Rectal smooth muscle tissue (tissue), 1 donor: ENCODE results near the gene IGF2R.
A peak's percentile ranks its signal among the peaks of the same experiment; 100 is the strongest.

Experiments used
- H3K27ac ChIP-seq: one replicate; pipeline ENCODE4 v1.7.0; 2013; ENCODE audit warnings: low read depth, low read length, inconsistent platforms
- H3K27me3 ChIP-seq: one replicate; pipeline ENCODE4 v1.7.0; 2013; ENCODE audit warnings: low read length; ENCODE audit not compliant: control insufficient read depth, insufficient read depth
- H3K36me3 ChIP-seq: one replicate; pipeline ENCODE4 v1.7.0; 2013; ENCODE audit warnings: low read length; ENCODE audit not compliant: control insufficient read depth, insufficient read depth
- H3K4me1 ChIP-seq: one replicate; pipeline ENCODE4 v1.7.0; 2013; ENCODE audit warnings: low read length; ENCODE audit not compliant: control insufficient read depth, insufficient read depth
- H3K4me3 ChIP-seq: one replicate; pipeline ENCODE4 v1.7.0; 2013; ENCODE audit warnings: low read length
- H3K9ac ChIP-seq: one replicate; pipeline ENCODE4 v1.7.0; 2013; ENCODE audit warnings: low read length

Gene IGF2R

DNA sequence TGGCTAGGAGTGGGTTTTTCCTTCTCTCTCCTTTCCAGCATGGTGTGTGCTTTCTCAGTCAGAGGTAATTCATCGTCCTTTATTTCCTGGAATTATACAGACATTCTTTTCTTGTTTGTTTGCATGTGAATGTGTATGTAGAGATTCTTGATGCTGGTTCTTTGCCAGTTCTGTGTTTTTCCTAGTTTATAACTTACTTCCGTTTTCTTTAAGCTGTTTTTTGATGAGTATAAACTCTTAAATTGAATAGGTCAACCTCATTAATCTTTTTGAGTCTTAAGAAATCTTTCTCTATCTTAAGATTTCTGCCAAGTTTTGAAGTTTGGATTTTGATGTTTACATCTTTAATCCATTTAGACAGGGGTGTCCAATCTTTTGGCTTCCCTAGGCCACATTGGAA is 38.7 kb downstream of the IGF2R start:
- H3K36me3 ChIP-seq, result peaks cover 3% of the 10 kb centered on the region
- no peak overlapping the region for H3K27ac ChIP-seq
- H3K27me3 ChIP-seq, result no peaks in the 10 kb centered on the region
- H3K4me1 ChIP-seq, result no peaks in the 10 kb centered on the region
- no peak overlapping the region for H3K9ac ChIP-seq
- no peak overlapping the region for H3K4me3 ChIP-seq

DNA sequence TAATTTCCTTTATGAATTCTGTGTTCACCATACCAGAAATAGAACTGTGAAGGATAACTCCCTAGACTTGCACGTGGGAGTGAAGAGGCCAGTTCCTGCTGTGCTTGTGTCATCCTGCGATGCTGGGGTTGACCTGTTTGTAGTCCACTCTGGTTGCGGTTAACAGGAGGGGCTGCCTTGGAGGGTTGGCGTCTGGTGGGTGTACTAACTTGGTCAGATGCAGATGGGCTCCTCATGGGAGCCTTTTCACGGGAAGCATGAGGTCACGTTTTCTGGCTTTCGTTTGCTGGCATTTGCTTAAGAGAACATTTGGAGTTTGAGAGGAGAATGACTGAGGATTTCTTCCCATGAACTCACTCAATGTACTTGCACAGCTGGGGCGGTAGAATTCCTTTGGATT is 41.2 kb downstream of the IGF2R start:
- peaks cover 3% of the 10 kb centered on the region for H3K36me3 ChIP-seq
- H3K27ac ChIP-seq, result no peak overlapping the region
- H3K27me3 ChIP-seq, result no peaks in the 10 kb centered on the region
- no peak overlapping the region for H3K4me3 ChIP-seq
- H3K4me1 ChIP-seq, result no peaks in the 10 kb centered on the region
- no peak overlapping the region for H3K9ac ChIP-seq

DNA sequence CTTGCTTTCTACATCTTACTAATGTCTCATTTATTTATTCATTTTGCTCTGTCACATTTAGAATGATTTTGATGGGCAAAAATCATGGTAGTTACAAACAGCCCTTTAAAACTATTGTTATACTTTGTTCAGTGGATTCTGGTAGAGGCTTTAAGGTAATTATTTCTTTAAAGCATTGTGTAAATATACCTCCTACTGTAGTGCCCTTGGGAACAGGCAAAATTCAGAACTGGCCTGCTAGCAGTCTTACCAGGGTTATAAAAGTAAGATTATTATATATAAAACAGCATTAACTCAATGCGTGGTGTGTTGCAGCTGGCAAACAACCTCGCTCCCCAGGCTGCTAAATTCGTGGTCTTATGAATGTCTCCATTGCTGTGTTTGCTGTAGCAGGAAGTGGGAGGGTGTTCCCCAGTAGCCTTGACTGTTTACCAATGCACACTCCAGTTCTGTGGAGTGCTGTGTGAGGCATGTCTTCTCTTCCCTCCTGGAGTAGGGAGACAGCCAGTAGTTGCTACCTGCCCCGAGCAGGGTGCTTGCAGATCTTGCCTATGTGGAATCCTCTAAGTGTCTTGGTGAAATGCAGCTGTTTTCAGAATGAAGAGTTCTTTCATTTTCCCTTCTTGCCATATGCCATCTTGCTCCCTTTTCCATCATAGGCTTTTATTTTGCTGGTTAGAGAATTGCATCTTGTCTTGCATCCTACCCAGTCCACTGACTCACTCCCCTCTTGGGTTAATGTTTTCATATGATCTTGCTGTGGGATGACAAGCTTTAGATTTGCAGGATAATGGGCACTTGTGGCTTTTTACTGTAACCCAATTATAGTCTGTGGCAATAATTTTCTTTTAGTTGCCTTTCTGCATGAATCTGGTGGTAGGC is 45.3 kb downstream of the IGF2R start:
- Histone ChIP-seq H3K36me3 (peaks cover 3% of the 10 kb centered on the region), H3K9ac (no peak overlapping the region), H3K4me3 (no peak overlapping the region), H3K27me3 (no peaks in the 10 kb centered on the region), H3K4me1 (no peaks in the 10 kb centered on the region), H3K27ac (no peak overlapping the region)

DNA sequence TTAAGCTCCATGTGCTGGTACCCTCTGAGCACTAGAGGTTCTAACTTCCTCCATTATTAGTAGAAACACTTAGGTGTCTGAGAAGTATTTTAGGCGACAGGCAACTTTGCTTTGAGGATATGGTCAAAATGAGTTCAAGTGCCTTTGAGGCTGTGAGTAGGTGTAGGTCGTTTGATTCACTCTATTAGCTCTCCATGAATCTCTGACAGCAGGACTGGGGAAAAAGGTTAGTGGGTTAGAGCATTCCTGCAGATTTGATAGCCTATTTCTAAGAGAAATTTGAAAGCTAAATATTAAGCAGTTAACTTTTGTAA is 45.9 kb downstream of the IGF2R start:
- no peaks in the 10 kb centered on the region for H3K27me3 ChIP-seq
- no peak overlapping the region for H3K4me3 ChIP-seq
- H3K4me1 ChIP-seq, result no peaks in the 10 kb centered on the region
- H3K27ac ChIP-seq, result no peak overlapping the region
- H3K36me3 ChIP-seq, result peaks cover 3% of the 10 kb centered on the region
- no peak overlapping the region for H3K9ac ChIP-seq

DNA sequence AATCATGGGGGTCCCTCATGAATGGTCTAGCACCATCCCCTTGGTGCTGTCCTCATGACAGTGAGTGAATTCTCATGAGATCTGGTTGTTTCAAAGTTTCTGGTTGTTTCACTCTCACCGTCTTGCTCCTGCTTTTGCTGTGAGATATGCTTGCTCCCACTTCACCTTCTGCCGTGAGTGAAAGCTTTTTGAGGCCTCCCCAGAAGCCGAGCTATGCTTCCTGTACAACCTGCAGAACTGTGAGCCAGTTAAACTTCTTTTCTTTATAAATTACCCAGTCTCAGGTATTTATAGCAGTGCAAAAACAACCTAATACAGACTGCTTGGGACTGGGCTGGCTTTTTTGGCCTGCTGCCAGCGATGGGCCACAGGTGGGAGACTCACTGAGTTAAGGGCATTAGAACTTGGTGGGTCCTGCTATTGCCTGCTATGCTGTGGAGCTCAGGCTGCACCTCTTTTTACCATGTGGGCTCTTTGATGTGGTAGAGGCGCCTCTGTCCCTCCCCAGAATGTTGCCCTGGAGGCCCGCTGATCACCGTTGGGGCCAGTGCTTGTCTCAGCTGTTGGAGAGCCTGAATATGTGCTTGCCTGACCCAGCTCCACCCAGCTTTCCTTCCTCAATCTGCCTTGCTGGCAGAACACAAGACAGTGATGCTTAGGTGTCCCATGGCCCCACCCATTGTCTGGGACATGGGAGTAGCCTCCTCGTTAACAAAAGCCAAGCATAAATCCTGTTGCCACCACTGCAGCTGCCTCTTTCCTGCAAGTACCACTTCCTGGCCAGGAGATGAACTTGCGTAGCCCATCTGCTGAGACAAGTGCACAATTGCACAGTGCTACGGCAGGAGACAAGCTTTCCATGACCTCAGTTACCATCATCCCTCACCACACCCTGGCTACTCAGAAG is 47.1 kb downstream of the IGF2R start:
- Histone ChIP-seq H3K27ac (no peak overlapping the region), H3K36me3 (peaks cover 3% of the 10 kb centered on the region), H3K4me1 (no peaks in the 10 kb centered on the region), H3K4me3 (no peak overlapping the region), H3K9ac (no peak overlapping the region), H3K27me3 (no peaks in the 10 kb centered on the region)

DNA sequence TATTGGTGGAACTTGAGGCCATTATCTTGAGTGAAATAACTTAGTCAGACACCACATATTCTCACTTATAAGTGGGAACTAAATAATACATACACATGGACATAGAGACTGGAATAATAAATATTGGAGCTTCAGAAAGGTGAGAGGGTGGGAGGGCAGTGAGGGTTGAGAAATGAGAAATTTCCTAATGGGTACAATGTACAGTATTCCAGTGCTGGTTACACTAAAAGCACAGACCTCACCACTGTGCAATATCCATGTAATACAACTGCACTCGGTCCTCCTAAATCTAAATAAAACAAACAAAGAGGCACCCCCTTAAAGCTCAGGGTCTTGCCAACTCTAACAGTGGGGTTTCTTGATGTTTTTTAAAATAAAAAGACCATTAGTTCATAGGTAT is 53.2 kb downstream of the IGF2R start:
- Histone ChIP-seq H3K27me3 (no peaks in the 10 kb centered on the region), H3K36me3 (peaks cover 5% of the 10 kb centered on the region), H3K9ac (no peak overlapping the region), H3K27ac (no peak overlapping the region), H3K4me3 (no peak overlapping the region), H3K4me1 (no peaks in the 10 kb centered on the region)

DNA sequence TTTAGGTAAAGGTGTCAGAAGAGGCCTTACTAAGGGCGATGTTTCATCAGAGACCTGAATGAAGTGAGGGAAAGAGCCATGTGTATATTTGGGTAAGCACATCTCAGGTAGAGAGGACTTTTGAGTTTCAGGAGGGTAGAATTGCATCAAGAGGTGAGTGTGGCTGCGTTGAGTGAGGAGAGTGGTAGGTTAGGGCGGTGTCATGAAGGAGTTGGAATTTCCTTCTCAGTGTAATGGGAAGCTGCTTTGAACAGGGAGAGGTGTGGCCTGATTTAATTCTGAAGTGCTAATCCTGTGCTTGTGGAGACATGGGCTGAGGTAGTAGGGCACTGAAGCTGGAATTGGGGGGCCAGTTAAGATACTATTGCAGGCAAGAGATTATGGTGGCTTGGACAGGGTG is 53.9 kb downstream of the IGF2R start:
- Histone ChIP-seq H3K36me3 (peaks cover 11% of the 10 kb centered on the region), H3K4me1 (no peaks in the 10 kb centered on the region), H3K27ac (no peak overlapping the region), H3K9ac (no peak overlapping the region), H3K27me3 (no peaks in the 10 kb centered on the region), H3K4me3 (no peak overlapping the region)

DNA sequence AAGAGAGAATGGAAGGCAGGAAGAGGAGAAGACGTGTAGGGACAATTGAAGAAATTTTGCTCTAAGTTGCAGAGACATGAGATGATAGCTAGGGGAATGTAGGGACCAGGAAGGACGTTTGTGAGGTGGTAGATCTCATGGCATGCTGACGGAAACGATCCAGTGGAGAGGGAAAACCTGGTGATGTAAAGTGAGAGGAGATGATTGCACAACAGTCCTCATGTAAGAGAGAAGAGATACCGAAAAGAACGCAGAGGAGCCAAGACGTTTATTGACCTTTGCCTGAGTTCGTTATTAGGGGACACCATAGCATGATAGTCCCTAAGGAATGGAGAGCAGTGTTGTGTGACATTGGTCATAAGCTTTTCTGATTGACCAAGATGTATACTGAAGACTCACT is 55.3 kb downstream of the IGF2R start:
- Histone ChIP-seq H3K27ac (no peak overlapping the region), H3K36me3 (peaks cover 11% of the 10 kb centered on the region), H3K4me1 (no peaks in the 10 kb centered on the region), H3K27me3 (no peaks in the 10 kb centered on the region), H3K4me3 (no peak overlapping the region), H3K9ac (no peak overlapping the region)

DNA sequence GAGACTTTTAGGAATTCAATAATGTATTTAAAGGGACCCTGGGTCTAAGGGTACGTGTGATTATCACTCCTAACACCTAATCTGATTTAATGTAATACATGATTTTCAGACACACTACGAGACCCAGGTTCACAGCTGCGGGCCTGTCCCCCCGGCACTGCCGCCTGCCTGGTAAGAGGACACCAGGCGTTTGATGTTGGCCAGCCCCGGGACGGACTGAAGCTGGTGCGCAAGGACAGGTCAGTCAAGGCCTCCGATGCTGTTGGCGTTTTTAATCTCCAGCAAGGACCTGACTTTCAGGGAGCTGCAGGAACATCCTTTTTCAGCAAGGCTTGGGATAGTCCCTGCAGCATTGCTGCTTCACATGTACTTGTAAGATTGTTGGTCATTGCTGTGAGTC is 58.2 kb downstream of the IGF2R start:
- Histone ChIP-seq H3K27me3 (no peaks in the 10 kb centered on the region), H3K27ac (no peak overlapping the region), H3K4me3 (no peak overlapping the region), H3K4me1 (peaks cover 8% of the 10 kb centered on the region), H3K36me3 (peaks cover 19% of the 10 kb centered on the region), H3K9ac (no peak overlapping the region)

DNA sequence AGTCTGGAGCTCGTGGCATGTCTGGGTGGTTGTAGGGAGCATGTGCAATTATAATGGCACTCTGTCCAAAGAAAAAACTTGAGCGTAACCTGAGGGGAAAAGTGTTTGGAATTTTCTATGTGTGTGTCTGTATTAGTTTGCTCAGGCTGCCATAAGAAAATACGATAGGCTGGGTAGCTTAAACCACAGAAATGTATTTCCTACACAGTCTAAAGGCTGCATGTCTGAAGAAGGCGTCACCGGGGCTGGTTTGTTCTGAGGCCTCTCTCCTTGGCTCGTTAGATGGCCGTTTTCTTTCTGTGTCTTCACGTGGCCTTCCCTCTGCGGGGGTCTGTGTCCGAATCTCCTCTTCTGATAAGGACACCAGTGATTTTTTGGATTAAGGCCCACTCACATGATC is 59.0 kb downstream of the IGF2R start:
- H3K36me3 ChIP-seq, result peaks cover 22% of the 10 kb centered on the region
- no peak overlapping the region for H3K4me3 ChIP-seq
- H3K4me1 ChIP-seq, result peaks cover 8% of the 10 kb centered on the region
- no peak overlapping the region for H3K27ac ChIP-seq
- H3K27me3 ChIP-seq, result no peaks in the 10 kb centered on the region
- no peak overlapping the region for H3K9ac ChIP-seq

DNA sequence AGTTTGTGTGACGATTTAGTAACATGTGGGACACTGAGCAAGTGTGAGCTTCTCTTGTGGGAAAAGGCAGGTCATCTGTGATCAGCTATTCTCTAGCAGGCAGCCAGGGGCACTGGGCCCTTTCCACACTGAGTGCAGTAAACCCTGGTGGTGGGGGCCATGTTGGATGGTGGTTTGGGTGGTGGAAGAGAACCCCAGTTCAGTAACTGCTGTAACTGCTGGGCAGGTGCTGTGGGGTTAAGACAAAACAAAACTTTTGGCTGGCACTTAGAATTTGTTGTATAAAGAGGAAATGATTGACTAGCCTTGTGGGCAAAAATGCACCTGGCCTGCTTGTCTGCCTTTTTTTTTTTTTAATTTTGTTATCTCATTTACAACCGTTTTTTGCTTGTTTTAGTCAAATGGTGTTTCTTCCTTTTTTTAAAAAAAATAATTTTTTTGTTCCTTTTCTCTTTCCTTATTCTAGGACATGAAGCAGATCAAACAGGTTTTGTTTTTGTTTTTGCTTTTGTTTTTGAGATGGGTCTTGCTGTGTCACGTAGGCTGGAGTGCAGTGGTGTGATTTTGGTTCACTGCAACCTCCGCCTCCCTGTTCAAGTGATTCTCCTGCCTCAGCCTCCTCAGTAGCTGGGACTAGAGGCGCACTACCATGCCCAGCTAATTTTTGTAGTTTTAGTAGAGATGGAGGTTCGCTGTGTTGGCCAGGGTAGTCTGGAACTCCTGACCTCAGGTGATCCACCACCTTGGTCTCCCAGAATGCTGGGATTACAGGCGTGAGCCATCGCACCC is 59.8 kb downstream of the IGF2R start:
- Histone ChIP-seq H3K4me1 (peaks cover 8% of the 10 kb centered on the region), H3K4me3 (no peak overlapping the region), H3K9ac (no peak overlapping the region), H3K27ac (no peak overlapping the region), H3K27me3 (no peaks in the 10 kb centered on the region), H3K36me3 (peaks cover 22% of the 10 kb centered on the region)

DNA sequence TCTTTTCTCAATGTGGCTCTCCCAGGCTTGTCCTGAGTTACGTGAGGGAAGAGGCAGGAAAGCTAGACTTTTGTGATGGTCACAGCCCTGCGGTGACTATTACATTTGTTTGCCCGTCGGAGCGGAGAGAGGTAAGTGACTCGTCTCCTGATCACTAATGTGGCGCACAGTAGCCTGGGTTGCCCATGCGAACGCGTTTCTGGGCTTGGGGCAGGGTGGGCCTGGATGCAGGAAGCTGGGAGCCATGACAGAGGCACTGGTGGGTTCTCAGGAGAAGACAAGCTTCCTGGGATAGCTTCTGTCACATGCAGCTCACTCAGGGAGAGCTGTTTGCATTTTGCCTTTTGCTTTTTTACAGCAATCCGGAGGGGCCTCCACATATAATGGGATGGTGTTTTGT is 60.6 kb downstream of the IGF2R start:
- no peak overlapping the region for H3K4me3 ChIP-seq
- H3K27ac ChIP-seq, result peak overlapping the region; percentile 68
- H3K4me1 ChIP-seq, result peaks cover 8% of the 10 kb centered on the region
- H3K9ac ChIP-seq, result no peak overlapping the region
- no peaks in the 10 kb centered on the region for H3K27me3 ChIP-seq
- H3K36me3 ChIP-seq, result peaks cover 26% of the 10 kb centered on the region
